A549 (cell line): Measurements from ENCODE around the gene ATP5ME.
"Not testable (repeated sequence)": the region's sequence is repeated elsewhere in the genome, so short reads cannot be mapped to it uniquely, and the experiment has no call there.

Experiments used
- CEBPB ChIP-seq, 2 experiments: fragments of >200 bp in 1 of 2; sonication (Bioruptor Twin) in 1 of 2; formaldehyde crosslinking in 1 of 2; IDR thresholded peaks; 2 replicates each; pipeline ENCODE4 v1.6.1; 2012 to 2016
- CTCF ChIP-seq: fragments of >200 bp; sonication (Bioruptor Twin); formaldehyde crosslinking; IDR thresholded peaks from 3 replicates; pipeline ENCODE4 v1.5.1; 2016
- EHMT2 ChIP-seq: fragments of 200-600 bp; sonication (generic); IDR thresholded peaks from 2 replicates; pipeline ENCODE4 v1.6.1; 2016; ENCODE audit warnings: antibody characterized with exemption, low read depth, mild to moderate bottlenecking, moderate library complexity
- EP300 ChIP-seq, 2 experiments: fragments of >200 bp; sonication (Bioruptor Twin); formaldehyde crosslinking; IDR thresholded peaks; 2 replicates in 1 of 2; 3 replicates in 1 of 2; pipeline ENCODE4 v1.6.1; 2016 to 2017
- HDAC2 ChIP-seq: fragments of 200-600 bp; sonication (generic); IDR thresholded peaks from 2 replicates; pipeline ENCODE4 v1.6.1; 2016
- KDM5A ChIP-seq: fragments of 200-600 bp; sonication (generic); IDR thresholded peaks from 2 replicates; pipeline ENCODE4 v1.6.1; 2016; ENCODE audit warnings: antibody characterized with exemption, mild to moderate bottlenecking
- MAZ ChIP-seq: fragments of 150-350 bp; IDR thresholded peaks from 2 replicates; pipeline ENCODE4 v1.6.1; 2014; ENCODE audit warnings: antibody characterized with exemption, low read depth, low read length, borderline replicate concordance
- MYC ChIP-seq: IDR thresholded peaks from 2 replicates; pipeline ENCODE4 v1.6.1; 2012; ENCODE audit warnings: mild to moderate bottlenecking, inconsistent platforms, low read length, improper control_type of control experiment, borderline replicate concordance
- NFE2L2 ChIP-seq: fragments of 150-350 bp; conservative IDR thresholded peaks from 2 replicates; pipeline ENCODE4 v1.6.1; 2014; ENCODE audit warnings: low read length
- POLR2A ChIP-seq: IDR thresholded peaks from 2 replicates; pipeline ENCODE4 v1.6.1; 2012; ENCODE audit warnings: mild to moderate bottlenecking, low read length
- POLR2AphosphoS2 ChIP-seq: conservative IDR thresholded peaks from 2 replicates; pipeline ENCODE4 v1.6.1; 2012; ENCODE audit warnings: low read length, improper control_type of control experiment, inconsistent platforms
- RFX5 ChIP-seq: fragments of 450-650 bp; IDR thresholded peaks from 2 replicates; pipeline ENCODE4 v1.7.1; 2014; ENCODE audit warnings: antibody characterized with exemption, mild to moderate bottlenecking, moderate library complexity
- SMC3 ChIP-seq: fragments of >200 bp; sonication (Bioruptor Twin); formaldehyde crosslinking; IDR thresholded peaks from 3 replicates; pipeline ENCODE4 v1.6.1; 2018; ENCODE audit warnings: inconsistent platforms
- TF ChIP-seq, protein P1 (sequence below): IDR thresholded peaks from 2 replicates; pipeline ENCODE4 v1.6.1; 2012

DNA sequence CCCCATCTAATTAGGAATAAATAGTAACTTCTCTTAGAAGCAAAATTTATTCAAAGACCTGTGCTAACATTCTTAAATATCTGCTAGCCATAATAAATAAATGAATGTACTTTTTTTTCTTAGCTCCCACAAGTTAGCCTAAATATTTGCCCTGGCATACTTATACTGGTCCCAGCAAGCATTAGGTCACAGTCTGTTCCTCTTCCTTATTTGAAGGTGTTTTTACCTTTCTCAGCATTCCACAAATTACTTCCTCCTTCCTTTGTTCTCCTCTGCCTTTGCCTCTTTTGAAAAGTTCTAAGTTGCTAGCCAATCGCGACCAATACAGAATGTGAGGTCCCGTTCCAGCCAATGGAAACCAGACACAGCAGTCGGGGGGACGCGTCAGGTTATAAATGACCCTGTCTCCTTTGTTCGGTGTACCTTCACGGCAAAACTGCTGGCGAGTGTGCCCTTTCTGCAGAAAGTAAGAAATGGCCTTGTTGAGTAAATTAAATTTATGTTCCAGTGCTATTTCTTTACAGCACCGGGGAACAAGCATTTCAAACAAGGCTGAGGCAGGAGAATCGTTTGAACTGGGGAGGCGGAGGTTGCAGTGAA is 20.4 kb upstream of the ATP5ME start:
- TF ChIP-seq CTCF; CEBPB (IDR thresholded peaks at IDR 0.05); MAZ; POLR2A; POLR2AphosphoS2; HDAC2; NFE2L2; KDM5A; EP300 (IDR thresholded peaks at IDR 0.05); SMC3; MYC; EHMT2; RFX5: not testable (repeated sequence)
- TF ChIP-seq, protein P1, sequence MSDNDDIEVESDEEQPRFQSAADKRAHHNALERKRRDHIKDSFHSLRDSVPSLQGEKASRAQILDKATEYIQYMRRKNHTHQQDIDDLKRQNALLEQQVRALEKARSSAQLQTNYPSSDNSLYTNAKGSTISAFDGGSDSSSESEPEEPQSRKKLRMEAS = not testable (repeated sequence)
